Osteoblast (primary cell): ENCODE measurements around the gene OGFRL1. TPM values are rescaled to one million over a fixed set of nuclear protein-coding genes. Genes with fewer than 3 reads are reported as not detected.

Experiments
- DNase-seq: peaks from one replicate; pipeline ENCODE4 v3.0.0; 2011; ENCODE audit warnings: low spot score, mixed read lengths; ENCODE audit not compliant: insufficient read length; ENCODE audit errors: missing footprints
- H2AFZ ChIP-seq: 2 replicates; pipeline ENCODE4 v1.6.0; 2011; ENCODE audit warnings: mild to moderate bottlenecking, low read length
- H3K27ac ChIP-seq: 2 replicates; pipeline ENCODE4 v1.5.1; 2011; ENCODE audit warnings: mild to moderate bottlenecking, low read depth, low read length, moderate library complexity
- H3K27me3 ChIP-seq: 2 replicates; pipeline ENCODE4 v1.6.0; 2012; ENCODE audit warnings: mild to moderate bottlenecking, control low read depth, inconsistent platforms, low read length, moderate library complexity; ENCODE audit not compliant: insufficient read depth
- H3K36me3 ChIP-seq: 2 replicates; pipeline ENCODE4 v1.5.1; 2011; ENCODE audit warnings: mild to moderate bottlenecking, low read length, control low read depth, moderate library complexity; ENCODE audit not compliant: insufficient read depth
- H3K4me1 ChIP-seq: 2 replicates; pipeline ENCODE4 v1.5.1; 2011; ENCODE audit warnings: mild to moderate bottlenecking, low read length, control low read depth, moderate library complexity; ENCODE audit not compliant: insufficient read depth
- H3K4me2 ChIP-seq: 2 replicates; pipeline ENCODE4 v1.6.0; 2011; ENCODE audit warnings: mild to moderate bottlenecking, low read length; ENCODE audit not compliant: insufficient read depth
- H3K4me3 ChIP-seq: fragments of 200-600 bp; sonication (generic); 3 replicates; pipeline ENCODE4 v1.5.1; 2012; ENCODE audit warnings: mild to moderate bottlenecking, low read length, inconsistent platforms; ENCODE audit not compliant: insufficient read depth
- H3K79me2 ChIP-seq: 2 replicates; pipeline ENCODE4 v1.6.0; 2012; ENCODE audit warnings: mild to moderate bottlenecking, low read length, control low read depth, inconsistent platforms; ENCODE audit not compliant: insufficient read depth
- H3K9me3 ChIP-seq: 2 replicates; pipeline ENCODE4 v1.5.1; 2011; ENCODE audit warnings: low read depth, low read length, control low read depth
- H4K20me1 ChIP-seq: 2 replicates; pipeline ENCODE4 v1.6.0; 2012; ENCODE audit warnings: mild to moderate bottlenecking, low read length, control low read depth; ENCODE audit not compliant: insufficient read depth
- CTCF ChIP-seq: IDR thresholded peaks from 2 replicates; pipeline ENCODE4 v1.5.1; 2011; ENCODE audit warnings: mild to moderate bottlenecking, low read depth, low read length, moderate library complexity; ENCODE audit errors: extremely low read depth
- total RNA-seq: library from RNA; depleted of rRNA; stranded (reverse); fragments of >200 nt; gene quantifications from 2 replicates; pipeline ENCODE4 v1.2.3, GENCODE V29; 2012

The OGFRL1 gene
- total RNA-seq, 1 donor = 15.9 TPM

GRCh38 chr6:71279321-71279720, 9.3 kb upstream of the OGFRL1 start:
- Histone ChIP-seq H3K4me3 (no peak overlapping the region), H3K27me3 (no peaks in the 10 kb centered on the region), H3K79me2 (no peaks in the 10 kb centered on the region), H3K27ac (no peak overlapping the region), H3K4me1 (no peaks in the 10 kb centered on the region), H2AFZ (no peak overlapping the region), H3K36me3 (no peaks in the 10 kb centered on the region), H4K20me1 (no peaks in the 10 kb centered on the region), H3K4me2 (no peak overlapping the region), H3K9me3 (no peaks in the 10 kb centered on the region)
- TF ChIP-seq CTCF = no peak
- DNase-seq = no peak

- no peak for DNase-seq
- Histone ChIP-seq H3K4me3 (no peak overlapping the region), H3K27me3 (no peaks in the 10 kb centered on the region), H2AFZ (no peak overlapping the region), H3K27ac (no peak overlapping the region), H4K20me1 (no peaks in the 10 kb centered on the region), H3K36me3 (no peaks in the 10 kb centered on the region), H3K4me1 (no peaks in the 10 kb centered on the region), H3K4me2 (no peak overlapping the region), H3K9me3 (no peaks in the 10 kb centered on the region), H3K79me2 (no peaks in the 10 kb centered on the region)
- no peak for TF ChIP-seq CTCF
Observed at GRCh38 chr6:71279740-71280139, 8.9 kb upstream of the OGFRL1 start.

GRCh38 chr6:71280701-71281100, 7.9 kb upstream of the OGFRL1 start:
- Histone ChIP-seq H3K36me3 (no peaks in the 10 kb centered on the region), H3K4me1 (no peaks in the 10 kb centered on the region), H3K79me2 (no peaks in the 10 kb centered on the region), H4K20me1 (no peaks in the 10 kb centered on the region), H3K4me3 (no peak overlapping the region), H3K4me2 (no peak overlapping the region), H3K9me3 (no peaks in the 10 kb centered on the region), H3K27ac (no peak overlapping the region), H3K27me3 (no peaks in the 10 kb centered on the region), H2AFZ (no peak overlapping the region)
- DNase-seq = no peak
- TF ChIP-seq CTCF = no peak

GRCh38 chr6:71284785-71285184, 3.8 kb upstream of the OGFRL1 start:
- Histone ChIP-seq H3K79me2 (peaks cover 7% of the 10 kb centered on the region), H3K27me3 (no peaks in the 10 kb centered on the region), H3K9me3 (no peaks in the 10 kb centered on the region), H2AFZ (no peak overlapping the region), H3K4me1 (peaks cover 7% of the 10 kb centered on the region), H3K4me2 (no peak overlapping the region), H3K36me3 (no peaks in the 10 kb centered on the region), H3K27ac (no peak overlapping the region), H4K20me1 (no peaks in the 10 kb centered on the region), H3K4me3 (no peak overlapping the region)
- no peak for DNase-seq
- TF ChIP-seq CTCF = no peak
